ACHN (cell line): ENCODE data around the gene SPTLC2.
"Not testable (repeated sequence)": the region's sequence is repeated elsewhere in the genome, so short reads cannot be mapped to it uniquely, and the experiment has no call there.

ENCODE experiments used
- DNase-seq: peaks from one replicate; pipeline ENCODE4 v3.0.0-alpha.2; 2015
- in situ Hi-C: cut with HindIII; loops from 2 replicates; pipeline ENCODE4 v1.10.0; 2017; ENCODE audit warnings: low sequenced_read_pairs, low pct_ligation_motif_present, low pct_unique_long_range_greater_than_20kb

SPTLC2 gene

GRCh38 chr14:77561881-77562280, 54.6 kb downstream of the SPTLC2 start:
- in situ Hi-C loops = no loop called here
- DNase-seq = no peak

GRCh38 chr14:77559381-77559780, 57.1 kb downstream of the SPTLC2 start:
- in situ Hi-C loops = no loop called here
- DNase-seq = no peak

- in situ Hi-C loops = no loop called here
- DNase-seq = no peak
Measured at GRCh38 chr14:77557391-77557790, 59.0 kb downstream of the SPTLC2 start.

GRCh38 chr14:77556946-77557345, 59.5 kb downstream of the SPTLC2 start:
- in situ Hi-C loops = no loop called here
- DNase-seq = no peak

GRCh38 chr14:77554816-77555599, 61.4 kb downstream of the SPTLC2 start:
- in situ Hi-C loops = no loop called here
- DNase-seq = no peak

- no peak for DNase-seq
- in situ Hi-C loops = no loop called here
Measured at GRCh38 chr14:77554207-77554606, 62.2 kb downstream of the SPTLC2 start.

GRCh38 chr14:77549451-77549850, 67.0 kb downstream of the SPTLC2 start:
- no peak for DNase-seq
- in situ Hi-C loops = no loop called here

GRCh38 chr14:77547512-77548180, 68.8 kb downstream of the SPTLC2 start:
- DNase-seq = no peak
- in situ Hi-C loops = no loop called here

GRCh38 chr14:77545171-77545570, 71.3 kb downstream of the SPTLC2 start:
- in situ Hi-C loops, DNase-seq: not testable (repeated sequence)

GRCh38 chr14:77544571-77544970, 71.9 kb downstream of the SPTLC2 start:
- no peak for DNase-seq
- in situ Hi-C loops = no loop called here

- no peak for DNase-seq
- in situ Hi-C loops = no loop called here
Measured at GRCh38 chr14:77543637-77544334, 72.7 kb downstream of the SPTLC2 start.

GRCh38 chr14:77543240-77543551, 73.2 kb downstream of the SPTLC2 start:
- no peak for DNase-seq
- in situ Hi-C loops = no loop called here

GRCh38 chr14:77542421-77543239, 73.8 kb downstream of the SPTLC2 start:
- no peak for DNase-seq
- in situ Hi-C loops = no loop called here

GRCh38 chr14:77541905-77542304, 74.5 kb downstream of the SPTLC2 start:
- no peak for DNase-seq
- in situ Hi-C loops = no loop called here

GRCh38 chr14:77536951-77537350, 79.5 kb downstream of the SPTLC2 start:
- DNase-seq, in situ Hi-C loops: not testable (repeated sequence)

GRCh38 chr14:77531071-77531470, 85.4 kb downstream of the SPTLC2 start:
- in situ Hi-C loops = no loop called here
- no peak for DNase-seq

- no peak for DNase-seq
- in situ Hi-C loops = no loop called here
Measured at GRCh38 chr14:77529963-77530362, 86.5 kb downstream of the SPTLC2 start.

GRCh38 chr14:77529213-77529612, 87.2 kb downstream of the SPTLC2 start:
- in situ Hi-C loops = no loop called here
- DNase-seq = no peak

- DNase-seq, in situ Hi-C loops: not testable (repeated sequence)
Measured at GRCh38 chr14:77528701-77529100, 87.7 kb downstream of the SPTLC2 start.
